ENCODE data around the gene TPP2. TPM values are rescaled to one million over a fixed set of nuclear protein-coding genes. Genes with fewer than 3 reads are reported as not detected.

Gene TPP2
- total and polyA plus RNA-seq, 9 of the 15 experiments (the other 6 are each of a cell fraction or from before 2014, with no cell fraction given), result 18.8 to 87.7 (median 55.9) TPM

- ChIA-PET POLR2A (interaction anchor here (1.2 kb wide), 1 partner anchor 9 kb away, joined by 3 read pairs; no protein-coding TSS in a partner anchor), CTCF (ENCODE audit: low intra/inter-chr PET ratio) (no interaction called here)
- no peaks in the 10 kb centered on the region for H3K79me2 ChIP-seq (ENCODE audit: control insufficient read depth, insufficient read depth, low read length)
- no peaks in the 10 kb centered on the region for H3K4me1 ChIP-seq (replicated peaks in 1 of 2; ENCODE audit: control insufficient read depth in 2 of 2, insufficient read depth in 2 of 2, low read length in 2 of 2)
- DNase-seq (ENCODE audit: extremely low read depth in 1 of 4, low spot score in 3 of 4) (no peak), ATAC-seq (no peak), FAIRE-seq (no peak)
- no peak overlapping the region for H2AFZ ChIP-seq (ENCODE audit: low read depth, low read length)
- in situ Hi-C loops (cut with MboI) (loop anchor here (10.0 kb wide), 1 partner anchor 123 kb away; no protein-coding TSS in a partner anchor), intact Hi-C loops (cut with micrococcal nuclease) (no loop called here)
- no peak overlapping the region for H3K9ac ChIP-seq (ENCODE audit: insufficient read depth in 1 of 2, low read depth in 2 of 2, low read length in 2 of 2)
- no peak overlapping the region for H3K4me3 ChIP-seq
- H4K20me1 ChIP-seq (replicated peaks; ENCODE audit: control insufficient read depth, insufficient read depth, low read length), result no peaks in the 10 kb centered on the region
- H3K9me3 ChIP-seq (replicated peaks; ENCODE audit: control insufficient read depth, insufficient read depth, low read depth, low read length), result no peaks in the 10 kb centered on the region
- no peaks in the 10 kb centered on the region for H3K9me1 ChIP-seq (ENCODE audit: control insufficient read depth, insufficient read depth, low read length)
- H3K4me2 ChIP-seq (ENCODE audit: insufficient read depth, low read length), result no peak overlapping the region
- no TSS peak for BruUV-seq (replicated peaks)
- no peak overlapping the region for H3K27ac ChIP-seq (ENCODE audit: extremely low read depth, low read depth, low read length)
- H3K36me3 ChIP-seq (ENCODE audit: control insufficient read depth, insufficient read depth, low read length), result no peaks in the 10 kb centered on the region
- WGBS (ENCODE audit: insufficient coverage, low coverage, missing lambda C conversion rate), result 0% methylated on average over 2 of the region's 2 CpGs
- no peaks in the 10 kb centered on the region; a peak in 1 of 5 replicates for H3K27me3 ChIP-seq (ENCODE audit: control insufficient read depth in 2 of 2, insufficient read depth in 2 of 2, low read length in 2 of 2)
- TF ChIP-seq DACH1 (IDR thresholded peaks at IDR 0.05; ENCODE audit: partially characterized antibody) (no peak), ZNF561 (CRISPR knock-in tag; conservative IDR thresholded peaks at IDR 0.05) (no peak), CREBBP (IDR thresholded peaks at IDR 0.05; ENCODE audit: low read depth, low read length) (no peak), E2F4 (CRISPR knock-in tag; IDR thresholded peaks at IDR 0.05; ENCODE audit: low read depth) (no peak), GABPB2 (CRISPR knock-in tag; conservative IDR thresholded peaks at IDR 0.05) (no peak), PRDM10 (IDR thresholded peaks at IDR 0.05; ENCODE audit: partially characterized antibody) (no peak), GMEB1 (CRISPR knock-in tag; IDR thresholded peaks at IDR 0.05) (no peak), IRF9 (tag; IDR thresholded peaks at IDR 0.05) (no peak), ZNF134 (CRISPR knock-in tag; conservative IDR thresholded peaks at IDR 0.05) (no peak), PHB (CRISPR knock-in tag; IDR thresholded peaks at IDR 0.05) (no peak), THRB (CRISPR knock-in tag; conservative IDR thresholded peaks at IDR 0.05) (no peak), ZNF766 (CRISPR knock-in tag; conservative IDR thresholded peaks at IDR 0.05) (no peak), ZNF140 (CRISPR knock-in tag; IDR thresholded peaks at IDR 0.05) (no peak), SNRNP70 (optimal IDR thresholded peaks at IDR 0.05; ENCODE audit: low read depth, low read length) (no peak), CREM (IDR thresholded peaks at IDR 0.05; ENCODE audit: low read depth) (no peak), POLR2AphosphoS2 (IDR thresholded peaks at IDR 0.05; ENCODE audit: low read length) (no peak)
Measured at GRCh38 chr13:102708211-102708610, 111.4 kb downstream of the TPP2 start.

Data from K562 (cell line).